WTC11 (cell line): ENCODE measurements around the gene CIB2. TPM values are rescaled to one million over a fixed set of nuclear protein-coding genes. Genes with fewer than 3 reads are reported as not detected.

Source experiments
- ATAC-seq: fragments of 200-7000 bp; cut with Tn5 transposase; 2 replicates; pipeline ENCODE4 v1.10.0; 2021; ENCODE audit warnings: mild to moderate bottlenecking, moderate library complexity
- CTCF ChIA-PET: fragments of 300-600 bp; sonication (Branson Sonifier 250); formaldehyde crosslinking; loops from one replicate; lab custom pipeline; 2021; ENCODE audit warnings: antibody characterized with exemption; lab: Charles Lee
- POLR2A ChIA-PET: fragments of 350-600 bp; sonication (Branson Sonifier 250); formaldehyde crosslinking; loops from one replicate; lab custom pipeline; 2021; ENCODE audit warnings: antibody characterized with exemption; lab: Charles Lee
- DNase-seq: peaks from one replicate; pipeline ENCODE4 v3.0.0; 2021; ENCODE audit warnings: low spot score
- H3K27ac Mint-ChIP-seq: 2 replicates; pipeline ENCODE4 v1.8.0; 2021; ENCODE audit warnings: mixed read lengths
- H3K27me3 Mint-ChIP-seq: 2 replicates; pipeline ENCODE4 v1.8.0; 2021; ENCODE audit warnings: low read depth, mild to moderate bottlenecking, moderate library complexity, mixed read lengths
- H3K36me3 Mint-ChIP-seq: 2 replicates; pipeline ENCODE4 v1.8.0; 2021; ENCODE audit warnings: mixed read lengths
- H3K4me1 Mint-ChIP-seq: 2 replicates; pipeline ENCODE4 v1.8.0; 2022; ENCODE audit warnings: mixed read lengths
- H3K4me3 Mint-ChIP-seq: 2 replicates; pipeline ENCODE4 v1.8.0; 2021; ENCODE audit warnings: mild to moderate bottlenecking, moderate library complexity, mixed read lengths
- H3K9me3 Mint-ChIP-seq: 2 replicates; pipeline ENCODE4 v1.8.0; 2021; ENCODE audit warnings: mixed read lengths
- CREB1 ChIP-seq: sonication (generic); formaldehyde crosslinking; IDR thresholded peaks from 2 replicates; pipeline ENCODE4 v1.8.0; 2023; ENCODE audit warnings: mild to moderate bottlenecking, missing genetic modification reagents
- FOXJ3 ChIP-seq: sonication (generic); formaldehyde crosslinking; IDR thresholded peaks from 2 replicates; pipeline ENCODE4 v1.9.0; 2021; ENCODE audit warnings: missing genetic modification reagents, mild to moderate bottlenecking, borderline replicate concordance
- FOXP1 ChIP-seq: sonication (generic); formaldehyde crosslinking; IDR thresholded peaks from 2 replicates; pipeline ENCODE4 v1.8.0; 2022; ENCODE audit warnings: missing genetic modification reagents, mild to moderate bottlenecking, moderate library complexity, borderline replicate concordance
- HMGA2 ChIP-seq: fragments of 250-450 bp; sonication (Bioruptor Pico); IDR thresholded peaks from 2 replicates; pipeline ENCODE4 v1.4.0; 2021; ENCODE audit warnings: mild to moderate bottlenecking, moderate library complexity
- JUN ChIP-seq: sonication (generic); formaldehyde crosslinking; IDR thresholded peaks from 2 replicates; pipeline ENCODE4 v1.8.0; 2023; ENCODE audit warnings: mild to moderate bottlenecking, missing genetic modification reagents
- MYBL2 ChIP-seq: sonication (generic); formaldehyde crosslinking; IDR thresholded peaks from 2 replicates; pipeline ENCODE4 v1.8.1; 2023; ENCODE audit warnings: mild to moderate bottlenecking, moderate library complexity, missing genetic modification reagents
- NFE2L1 ChIP-seq: sonication (generic); formaldehyde crosslinking; IDR thresholded peaks from 2 replicates; pipeline ENCODE4 v1.8.1; 2023; ENCODE audit warnings: missing genetic modification reagents
- NR2C2 ChIP-seq: sonication (generic); formaldehyde crosslinking; IDR thresholded peaks from 2 replicates; pipeline ENCODE4 v1.8.0; 2022; ENCODE audit warnings: mild to moderate bottlenecking, missing genetic modification reagents
- SMAD4 ChIP-seq: sonication (generic); formaldehyde crosslinking; IDR thresholded peaks from 2 replicates; pipeline ENCODE4 v1.8.0; 2022; ENCODE audit warnings: mild to moderate bottlenecking, missing genetic modification reagents
- TEAD1 ChIP-seq: sonication (generic); formaldehyde crosslinking; IDR thresholded peaks from 2 replicates; pipeline ENCODE4 v1.8.0; 2022; ENCODE audit warnings: mild to moderate bottlenecking, missing genetic modification reagents
- ZBTB21 ChIP-seq: sonication (generic); formaldehyde crosslinking; IDR thresholded peaks from 2 replicates; pipeline ENCODE4 v1.8.1; 2023; ENCODE audit warnings: mild to moderate bottlenecking, missing genetic modification reagents, borderline replicate concordance
- ZNF219 ChIP-seq: sonication (generic); formaldehyde crosslinking; IDR thresholded peaks from 2 replicates; pipeline ENCODE4 v1.8.0; 2023; ENCODE audit warnings: missing genetic modification reagents, mild to moderate bottlenecking, borderline replicate concordance
- ZNF263 ChIP-seq: sonication (generic); formaldehyde crosslinking; IDR thresholded peaks from 2 replicates; pipeline ENCODE4 v1.8.1; 2022; ENCODE audit warnings: low read depth, mild to moderate bottlenecking, moderate library complexity, missing genetic modification reagents
- total RNA-seq: library from RNA; stranded (reverse); gene quantifications from 3 replicates; pipeline ENCODE4 v1.2.3, GENCODE V29; 2021
- TF ChIP-seq, protein P1 (sequence below): sonication (generic); formaldehyde crosslinking; conservative IDR thresholded peaks from 2 replicates; pipeline ENCODE4 v1.8.1; 2022; ENCODE audit warnings: mild to moderate bottlenecking, missing genetic modification reagents
- TF ChIP-seq, protein P2 (sequence below): sonication (generic); formaldehyde crosslinking; IDR thresholded peaks from 2 replicates; pipeline ENCODE4 v1.8.1; 2023; ENCODE audit warnings: mild to moderate bottlenecking, missing genetic modification reagents, borderline replicate concordance
- TF ChIP-seq, protein P3 (sequence below): fragments of 200-600 bp; IDR thresholded peaks from 2 replicates; pipeline ENCODE4 v1.8.0; 2022; ENCODE audit warnings: antibody characterized with exemption
- TF ChIP-seq, protein P4 (sequence below): fragments of 250-450 bp; sonication (Bioruptor Pico); IDR thresholded peaks from 2 replicates; pipeline ENCODE4 v1.9.0; 2021; ENCODE audit warnings: mild to moderate bottlenecking
- TF ChIP-seq, protein P5 (sequence below): sonication (generic); formaldehyde crosslinking; IDR thresholded peaks from 2 replicates; pipeline ENCODE4 v1.8.1; 2022; ENCODE audit warnings: low read depth, mild to moderate bottlenecking, moderate library complexity, missing genetic modification reagents, borderline replicate concordance
- TF ChIP-seq, protein P6 (sequence below): sonication (generic); formaldehyde crosslinking; IDR thresholded peaks from 2 replicates; pipeline ENCODE4 v1.8.0; 2022; ENCODE audit warnings: mild to moderate bottlenecking, missing genetic modification reagents

CIB2 gene
- total RNA-seq, 1 experiment from 2014 or later: 45.2 TPM

DNA sequence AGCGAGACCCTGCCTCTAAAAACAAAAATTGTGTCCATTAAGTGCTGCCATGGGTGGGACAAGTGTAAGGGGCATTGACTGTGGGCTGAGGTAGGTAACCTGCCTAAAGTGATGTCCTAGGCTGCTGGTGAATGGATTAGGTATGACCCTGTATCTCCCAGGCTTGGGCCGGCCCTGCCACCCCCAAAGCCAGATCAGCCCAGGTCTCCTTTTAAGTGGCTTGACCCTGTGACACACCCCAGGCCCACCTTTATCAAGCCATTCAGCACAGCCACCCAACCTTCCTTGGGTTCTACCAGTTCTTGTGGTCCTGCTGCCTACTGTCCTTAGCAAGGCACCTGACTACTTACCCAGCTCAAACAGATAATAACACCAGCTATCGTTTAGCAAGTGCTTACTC is 18.7 kb downstream of the CIB2 start:
- ATAC-seq (no peak), DNase-seq (no peak)
- Mint-ChIP-seq H3K36me3 (no peaks in the 10 kb centered on the region), H3K27me3 (no peaks in the 10 kb centered on the region), H3K9me3 (no peaks in the 10 kb centered on the region), H3K4me1 (peaks cover 7% of the 10 kb centered on the region), H3K27ac (no peak overlapping the region), H3K4me3 (no peak overlapping the region)
- TF ChIP-seq SMAD4 (no peak), NFE2L1 (CRISPR knock-in tag) (no peak), FOXJ3 (CRISPR knock-in tag) (no peak)
- TF ChIP-seq, protein P1, sequence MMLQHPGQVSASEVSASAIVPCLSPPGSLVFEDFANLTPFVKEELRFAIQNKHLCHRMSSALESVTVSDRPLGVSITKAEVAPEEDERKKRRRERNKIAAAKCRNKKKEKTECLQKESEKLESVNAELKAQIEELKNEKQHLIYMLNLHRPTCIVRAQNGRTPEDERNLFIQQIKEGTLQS (CRISPR knock-in tag): no peak
- TF ChIP-seq, protein P2, sequence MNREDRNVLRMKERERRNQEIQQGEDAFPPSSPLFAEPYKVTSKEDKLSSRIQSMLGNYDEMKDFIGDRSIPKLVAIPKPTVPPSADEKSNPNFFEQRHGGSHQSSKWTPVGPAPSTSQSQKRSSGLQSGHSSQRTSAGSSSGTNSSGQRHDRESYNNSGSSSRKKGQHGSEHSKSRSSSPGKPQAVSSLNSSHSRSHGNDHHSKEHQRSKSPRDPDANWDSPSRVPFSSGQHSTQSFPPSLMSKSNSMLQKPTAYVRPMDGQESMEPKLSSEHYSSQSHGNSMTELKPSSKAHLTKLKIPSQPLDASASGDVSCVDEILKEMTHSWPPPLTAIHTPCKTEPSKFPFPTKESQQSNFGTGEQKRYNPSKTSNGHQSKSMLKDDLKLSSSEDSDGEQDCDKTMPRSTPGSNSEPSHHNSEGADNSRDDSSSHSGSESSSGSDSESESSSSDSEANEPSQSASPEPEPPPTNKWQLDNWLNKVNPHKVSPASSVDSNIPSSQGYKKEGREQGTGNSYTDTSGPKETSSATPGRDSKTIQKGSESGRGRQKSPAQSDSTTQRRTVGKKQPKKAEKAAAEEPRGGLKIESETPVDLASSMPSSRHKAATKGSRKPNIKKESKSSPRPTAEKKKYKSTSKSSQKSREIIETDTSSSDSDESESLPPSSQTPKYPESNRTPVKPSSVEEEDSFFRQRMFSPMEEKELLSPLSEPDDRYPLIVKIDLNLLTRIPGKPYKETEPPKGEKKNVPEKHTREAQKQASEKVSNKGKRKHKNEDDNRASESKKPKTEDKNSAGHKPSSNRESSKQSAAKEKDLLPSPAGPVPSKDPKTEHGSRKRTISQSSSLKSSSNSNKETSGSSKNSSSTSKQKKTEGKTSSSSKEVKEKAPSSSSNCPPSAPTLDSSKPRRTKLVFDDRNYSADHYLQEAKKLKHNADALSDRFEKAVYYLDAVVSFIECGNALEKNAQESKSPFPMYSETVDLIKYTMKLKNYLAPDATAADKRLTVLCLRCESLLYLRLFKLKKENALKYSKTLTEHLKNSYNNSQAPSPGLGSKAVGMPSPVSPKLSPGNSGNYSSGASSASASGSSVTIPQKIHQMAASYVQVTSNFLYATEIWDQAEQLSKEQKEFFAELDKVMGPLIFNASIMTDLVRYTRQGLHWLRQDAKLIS (CRISPR knock-in tag): no peak
- TF ChIP-seq, protein P3, sequence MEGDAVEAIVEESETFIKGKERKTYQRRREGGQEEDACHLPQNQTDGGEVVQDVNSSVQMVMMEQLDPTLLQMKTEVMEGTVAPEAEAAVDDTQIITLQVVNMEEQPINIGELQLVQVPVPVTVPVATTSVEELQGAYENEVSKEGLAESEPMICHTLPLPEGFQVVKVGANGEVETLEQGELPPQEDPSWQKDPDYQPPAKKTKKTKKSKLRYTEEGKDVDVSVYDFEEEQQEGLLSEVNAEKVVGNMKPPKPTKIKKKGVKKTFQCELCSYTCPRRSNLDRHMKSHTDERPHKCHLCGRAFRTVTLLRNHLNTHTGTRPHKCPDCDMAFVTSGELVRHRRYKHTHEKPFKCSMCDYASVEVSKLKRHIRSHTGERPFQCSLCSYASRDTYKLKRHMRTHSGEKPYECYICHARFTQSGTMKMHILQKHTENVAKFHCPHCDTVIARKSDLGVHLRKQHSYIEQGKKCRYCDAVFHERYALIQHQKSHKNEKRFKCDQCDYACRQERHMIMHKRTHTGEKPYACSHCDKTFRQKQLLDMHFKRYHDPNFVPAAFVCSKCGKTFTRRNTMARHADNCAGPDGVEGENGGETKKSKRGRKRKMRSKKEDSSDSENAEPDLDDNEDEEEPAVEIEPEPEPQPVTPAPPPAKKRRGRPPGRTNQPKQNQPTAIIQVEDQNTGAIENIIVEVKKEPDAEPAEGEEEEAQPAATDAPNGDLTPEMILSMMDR: no peak
- TF ChIP-seq, protein P4, sequence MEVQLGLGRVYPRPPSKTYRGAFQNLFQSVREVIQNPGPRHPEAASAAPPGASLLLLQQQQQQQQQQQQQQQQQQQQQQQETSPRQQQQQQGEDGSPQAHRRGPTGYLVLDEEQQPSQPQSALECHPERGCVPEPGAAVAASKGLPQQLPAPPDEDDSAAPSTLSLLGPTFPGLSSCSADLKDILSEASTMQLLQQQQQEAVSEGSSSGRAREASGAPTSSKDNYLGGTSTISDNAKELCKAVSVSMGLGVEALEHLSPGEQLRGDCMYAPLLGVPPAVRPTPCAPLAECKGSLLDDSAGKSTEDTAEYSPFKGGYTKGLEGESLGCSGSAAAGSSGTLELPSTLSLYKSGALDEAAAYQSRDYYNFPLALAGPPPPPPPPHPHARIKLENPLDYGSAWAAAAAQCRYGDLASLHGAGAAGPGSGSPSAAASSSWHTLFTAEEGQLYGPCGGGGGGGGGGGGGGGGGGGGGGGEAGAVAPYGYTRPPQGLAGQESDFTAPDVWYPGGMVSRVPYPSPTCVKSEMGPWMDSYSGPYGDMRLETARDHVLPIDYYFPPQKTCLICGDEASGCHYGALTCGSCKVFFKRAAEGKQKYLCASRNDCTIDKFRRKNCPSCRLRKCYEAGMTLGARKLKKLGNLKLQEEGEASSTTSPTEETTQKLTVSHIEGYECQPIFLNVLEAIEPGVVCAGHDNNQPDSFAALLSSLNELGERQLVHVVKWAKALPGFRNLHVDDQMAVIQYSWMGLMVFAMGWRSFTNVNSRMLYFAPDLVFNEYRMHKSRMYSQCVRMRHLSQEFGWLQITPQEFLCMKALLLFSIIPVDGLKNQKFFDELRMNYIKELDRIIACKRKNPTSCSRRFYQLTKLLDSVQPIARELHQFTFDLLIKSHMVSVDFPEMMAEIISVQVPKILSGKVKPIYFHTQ (CRISPR knock-in tag): no peak
- TF ChIP-seq, protein P5, sequence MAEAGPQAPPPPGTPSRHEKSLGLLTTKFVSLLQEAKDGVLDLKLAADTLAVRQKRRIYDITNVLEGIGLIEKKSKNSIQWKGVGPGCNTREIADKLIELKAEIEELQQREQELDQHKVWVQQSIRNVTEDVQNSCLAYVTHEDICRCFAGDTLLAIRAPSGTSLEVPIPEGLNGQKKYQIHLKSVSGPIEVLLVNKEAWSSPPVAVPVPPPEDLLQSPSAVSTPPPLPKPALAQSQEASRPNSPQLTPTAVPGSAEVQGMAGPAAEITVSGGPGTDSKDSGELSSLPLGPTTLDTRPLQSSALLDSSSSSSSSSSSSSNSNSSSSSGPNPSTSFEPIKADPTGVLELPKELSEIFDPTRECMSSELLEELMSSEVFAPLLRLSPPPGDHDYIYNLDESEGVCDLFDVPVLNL (CRISPR knock-in tag): no peak
- POLR2A ChIA-PET: interaction anchor here (0.7 kb wide), 1 partner anchor 191 kb away, joined by 3 read pairs; no protein-coding TSS in a partner anchor
- CTCF ChIA-PET: interaction anchor here (0.7 to 5.2 kb wide), 26 partner anchors 11 to 625 kb away, joined by 3 to 46 read pairs (median 4); partner anchors contain the start of genes ACSBG1, CIB2, IDH3A and PSMA4

DNA sequence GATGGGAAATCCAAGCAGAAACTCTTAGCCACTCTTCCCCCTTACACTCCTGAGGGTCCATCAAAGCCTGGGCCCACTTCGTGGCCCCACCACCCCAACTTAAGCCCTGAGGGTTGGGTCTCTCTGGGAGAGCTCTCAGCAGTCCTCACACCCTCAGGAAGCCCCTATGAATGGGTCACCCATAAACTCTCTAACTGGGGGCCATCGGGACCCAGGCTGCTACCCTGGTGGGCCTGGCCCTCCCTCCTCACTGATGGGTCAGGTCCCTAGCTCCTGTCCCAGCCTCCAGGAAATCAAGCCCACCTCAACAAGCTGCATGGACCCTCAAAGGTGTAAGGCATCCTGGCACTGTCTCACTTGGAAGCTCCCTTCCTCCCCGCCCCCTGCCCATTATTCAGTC is 19.5 kb downstream of the CIB2 start:
- no peak overlapping the region for H3K27ac Mint-ChIP-seq
- H3K4me3 Mint-ChIP-seq: no peak overlapping the region
- no peaks in the 10 kb centered on the region for H3K9me3 Mint-ChIP-seq
- ChIA-PET CTCF (interaction anchor here (1.5 to 5.2 kb wide), 5 partner anchors 19 to 152 kb away, joined by 4 to 46 read pairs (median 26); partner anchors contain the start of gene CIB2), POLR2A (no interaction called here)
- peaks cover 7% of the 10 kb centered on the region for H3K4me1 Mint-ChIP-seq
- DNase-seq: no peak
- H3K36me3 Mint-ChIP-seq: 0 out of 2 replicates have a peak, but pooled peaks cover under 1% of the 10 kb centered on the region
- H3K27me3 Mint-ChIP-seq: no peaks in the 10 kb centered on the region
- no peak for ATAC-seq
- TF ChIP-seq ZBTB21 (no peak), FOXP1 (no peak), NFE2L1 (CRISPR knock-in tag) (no peak), ZNF219 (CRISPR knock-in tag) (no peak), JUN (CRISPR knock-in tag) (no peak), TEAD1 (no peak), CREB1 (CRISPR knock-in tag) (no peak), MYBL2 (no peak), HMGA2 (CRISPR knock-in tag) (no peak), ZNF263 (CRISPR knock-in tag) (no peak), NR2C2 (CRISPR knock-in tag) (no peak)
- TF ChIP-seq, protein P6, sequence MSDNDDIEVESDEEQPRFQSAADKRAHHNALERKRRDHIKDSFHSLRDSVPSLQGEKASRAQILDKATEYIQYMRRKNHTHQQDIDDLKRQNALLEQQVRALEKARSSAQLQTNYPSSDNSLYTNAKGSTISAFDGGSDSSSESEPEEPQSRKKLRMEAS (CRISPR knock-in tag): no peak
- TF ChIP-seq, protein P2 (CRISPR knock-in tag): no peak
